Loucy (cell line): ENCODE data around the gene CMC2.

Experiments used
- H2AFZ ChIP-seq: fragments of 200-600 bp; sonication (generic); 2 replicates; pipeline ENCODE4 v1.6.0; 2016; ENCODE audit warnings: antibody characterized with exemption, mild to moderate bottlenecking, low read length, moderate library complexity
- H3F3A ChIP-seq: fragments of 200-600 bp; 2 replicates; pipeline ENCODE4 v1.6.0; 2016; ENCODE audit warnings: antibody characterized with exemption, low read depth, mild to moderate bottlenecking
- H3K27me3 ChIP-seq: fragments of 200-600 bp; sonication (generic); 2 replicates; pipeline ENCODE4 v1.6.1; 2014; ENCODE audit warnings: low read length, mild to moderate bottlenecking; ENCODE audit not compliant: insufficient read depth, poor library complexity, severe bottlenecking
- H3K36me3 ChIP-seq: fragments of 200-600 bp; sonication (generic); 2 replicates; pipeline ENCODE4 v1.6.1; 2016; ENCODE audit warnings: low read length; ENCODE audit not compliant: insufficient read depth
- H3K4me1 ChIP-seq: fragments of 200-600 bp; sonication (generic); 2 replicates; pipeline ENCODE4 v1.5.1; 2014; ENCODE audit warnings: low read length, mild to moderate bottlenecking; ENCODE audit not compliant: insufficient read depth, poor library complexity, severe bottlenecking
- H3K4me2 ChIP-seq: fragments of 200-600 bp; sonication (generic); 2 replicates; pipeline ENCODE4 v1.6.0; 2014; ENCODE audit warnings: antibody characterized with exemption, low read length, low read depth, mild to moderate bottlenecking; ENCODE audit not compliant: poor library complexity, severe bottlenecking
- H3K4me3 ChIP-seq: fragments of 200-600 bp; sonication (generic); 2 replicates; pipeline ENCODE4 v1.5.1; 2014; ENCODE audit warnings: low read length, mild to moderate bottlenecking, mixed read lengths; ENCODE audit not compliant: poor library complexity, severe bottlenecking
- H3K79me2 ChIP-seq: fragments of 200-600 bp; sonication (generic); 2 replicates; pipeline ENCODE4 v1.6.1; 2014; ENCODE audit warnings: low read length; ENCODE audit not compliant: insufficient read depth
- H3K9ac ChIP-seq: fragments of 200-600 bp; sonication (generic); 2 replicates; pipeline ENCODE4 v1.6.0; 2014; ENCODE audit warnings: mild to moderate bottlenecking, low read depth, low read length, moderate library complexity; ENCODE audit not compliant: poor library complexity, severe bottlenecking
- H3K9me2 ChIP-seq: fragments of 200-600 bp; sonication (generic); replicated peaks from 2 replicates; pipeline ENCODE4 v1.6.1; 2016; ENCODE audit warnings: low read depth, low read length, mixed read lengths
- H3K9me3 ChIP-seq: fragments of 200-600 bp; sonication (generic); 2 replicates; pipeline ENCODE4 v1.6.1; 2014; ENCODE audit warnings: mild to moderate bottlenecking, antibody characterized with exemption, low read length, low read depth; ENCODE audit not compliant: insufficient read depth
- H4K20me1 ChIP-seq: fragments of 200-600 bp; sonication (generic); 2 replicates; pipeline ENCODE4 v1.6.0; 2014; ENCODE audit warnings: antibody characterized with exemption, low read length, mild to moderate bottlenecking; ENCODE audit not compliant: insufficient read depth, poor library complexity, severe bottlenecking
- EZH2phosphoT487 ChIP-seq: fragments of 200-600 bp; IDR thresholded peaks from 2 replicates; pipeline ENCODE4 v1.6.1; 2018; ENCODE audit warnings: antibody characterized with exemption, mild to moderate bottlenecking, moderate library complexity, borderline replicate concordance
- TF ChIP-seq, protein P1 (sequence below): fragments of 200-600 bp; sonication (generic); conservative IDR thresholded peaks from 2 replicates; pipeline ENCODE4 v1.5.1; 2014; ENCODE audit warnings: mild to moderate bottlenecking, antibody characterized with exemption, low read length

The CMC2 gene

GRCh38 chr16:81014672-81015071 lies 8.0 kb upstream of the CMC2 start:
- no peaks in the 10 kb centered on the region for H3F3A ChIP-seq
- H3K9me2 ChIP-seq: no peaks in the 10 kb centered on the region
- H3K27me3 ChIP-seq: no peaks in the 10 kb centered on the region
- no peak overlapping the region for H2AFZ ChIP-seq
- no peak overlapping the region for H3K9ac ChIP-seq
- peaks cover 7% of the 10 kb centered on the region for H4K20me1 ChIP-seq
- H3K9me3 ChIP-seq: no peaks in the 10 kb centered on the region
- TF ChIP-seq EZH2phosphoT487: no peak
- TF ChIP-seq, protein P1, sequence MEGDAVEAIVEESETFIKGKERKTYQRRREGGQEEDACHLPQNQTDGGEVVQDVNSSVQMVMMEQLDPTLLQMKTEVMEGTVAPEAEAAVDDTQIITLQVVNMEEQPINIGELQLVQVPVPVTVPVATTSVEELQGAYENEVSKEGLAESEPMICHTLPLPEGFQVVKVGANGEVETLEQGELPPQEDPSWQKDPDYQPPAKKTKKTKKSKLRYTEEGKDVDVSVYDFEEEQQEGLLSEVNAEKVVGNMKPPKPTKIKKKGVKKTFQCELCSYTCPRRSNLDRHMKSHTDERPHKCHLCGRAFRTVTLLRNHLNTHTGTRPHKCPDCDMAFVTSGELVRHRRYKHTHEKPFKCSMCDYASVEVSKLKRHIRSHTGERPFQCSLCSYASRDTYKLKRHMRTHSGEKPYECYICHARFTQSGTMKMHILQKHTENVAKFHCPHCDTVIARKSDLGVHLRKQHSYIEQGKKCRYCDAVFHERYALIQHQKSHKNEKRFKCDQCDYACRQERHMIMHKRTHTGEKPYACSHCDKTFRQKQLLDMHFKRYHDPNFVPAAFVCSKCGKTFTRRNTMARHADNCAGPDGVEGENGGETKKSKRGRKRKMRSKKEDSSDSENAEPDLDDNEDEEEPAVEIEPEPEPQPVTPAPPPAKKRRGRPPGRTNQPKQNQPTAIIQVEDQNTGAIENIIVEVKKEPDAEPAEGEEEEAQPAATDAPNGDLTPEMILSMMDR: no peak
- peaks cover 4% of the 10 kb centered on the region for H3K4me1 ChIP-seq
- no peak overlapping the region for H3K4me3 ChIP-seq
- H3K79me2 ChIP-seq: peaks cover 27% of the 10 kb centered on the region
- H3K36me3 ChIP-seq: peaks cover 72% of the 10 kb centered on the region
- H3K4me2 ChIP-seq: no peak overlapping the region

DNA sequence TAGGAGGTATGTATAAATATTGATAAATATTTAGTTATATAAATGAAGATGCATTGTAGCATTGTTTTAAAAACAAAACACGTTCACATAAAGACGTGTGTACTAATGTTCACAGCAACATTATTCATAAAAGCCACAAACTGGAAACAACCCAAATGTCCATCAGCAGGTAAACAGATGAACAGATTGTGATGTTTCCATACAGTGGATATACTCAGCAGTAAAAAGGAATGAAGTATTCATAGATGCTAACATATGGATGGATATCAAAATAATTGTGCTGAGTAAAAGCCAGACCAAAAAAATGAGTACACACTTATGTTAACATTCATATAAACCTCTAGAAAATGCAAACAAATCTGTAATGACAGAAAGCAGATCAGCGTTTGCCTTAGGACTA lies 6.3 kb upstream of the CMC2 start:
- TF ChIP-seq, protein P1: no peak
- no peak for TF ChIP-seq EZH2phosphoT487
- Histone ChIP-seq H3F3A (no peaks in the 10 kb centered on the region), H3K9me2 (no peaks in the 10 kb centered on the region), H4K20me1 (peaks cover 18% of the 10 kb centered on the region), H3K4me2 (no peak overlapping the region), H3K36me3 (peaks cover 56% of the 10 kb centered on the region), H3K4me3 (no peak overlapping the region), H3K27me3 (no peaks in the 10 kb centered on the region), H3K4me1 (peaks cover 21% of the 10 kb centered on the region), H3K9ac (no peak overlapping the region), H3K79me2 (peaks cover 44% of the 10 kb centered on the region), H3K9me3 (no peaks in the 10 kb centered on the region), H2AFZ (no peak overlapping the region)

GRCh38 chr16:81008505-81008789 lies 1.8 kb upstream of the CMC2 start:
- Histone ChIP-seq H3K4me1 (peaks cover 45% of the 10 kb centered on the region), H2AFZ (no peak overlapping the region), H3K36me3 (peaks cover 13% of the 10 kb centered on the region; the same call in 1 of the 2 replicates), H3K27me3 (no peaks in the 10 kb centered on the region), H3K4me3 (peak overlapping the region; percentile 78), H3K79me2 (peaks cover 79% of the 10 kb centered on the region), H3K9me3 (no peaks in the 10 kb centered on the region), H3F3A (no peaks in the 10 kb centered on the region), H4K20me1 (peaks cover 42% of the 10 kb centered on the region), H3K9ac (peak overlapping the region; percentile 83), H3K9me2 (no peaks in the 10 kb centered on the region), H3K4me2 (peak overlapping the region; percentile 91)
- TF ChIP-seq, protein P1: no peak
- TF ChIP-seq EZH2phosphoT487: no peak
